NCI-H2227 (cell line): ENCODE results near the gene COLEC11.
"Not testable (repeated sequence)": the region's sequence is repeated elsewhere in the genome, so short reads cannot be mapped to it uniquely, and the experiment has no call there.

ENCODE experiments used
- DNase-seq: peaks from one replicate; lab custom pipeline; 2025; ENCODE audit not compliant: unreplicated experiment; lab: John Stamatoyannopoulos, UW

The COLEC11 gene

GRCh38 chr2:3622967-3623366 lies 28.1 kb downstream of the COLEC11 start:
- no peak for DNase-seq

- DNase-seq, result no peak
Measured at GRCh38 chr2:3624059-3624794, 29.3 kb downstream of the COLEC11 start.

- no peak for DNase-seq
Measured at GRCh38 chr2:3625186-3625585, 30.3 kb downstream of the COLEC11 start.

- no peak for DNase-seq
Measured at GRCh38 chr2:3626118-3626811, 31.4 kb downstream of the COLEC11 start.

- DNase-seq, result no peak
Measured at GRCh38 chr2:3626812-3627499, 32.0 kb downstream of the COLEC11 start.

GRCh38 chr2:3627500-3628100 lies 32.7 kb downstream of the COLEC11 start:
- no peak for DNase-seq

- DNase-seq, result no peak
Measured at GRCh38 chr2:3628241-3628679, 33.3 kb downstream of the COLEC11 start.

- DNase-seq, result peak; percentile 76
Measured at GRCh38 chr2:3628800-3629199, 33.9 kb downstream of the COLEC11 start.

- no peak for DNase-seq
Measured at GRCh38 chr2:3630631-3631030, 35.7 kb downstream of the COLEC11 start.

- no peak for DNase-seq
Measured at GRCh38 chr2:3631161-3631850, 36.4 kb downstream of the COLEC11 start.

- no peak for DNase-seq
Measured at GRCh38 chr2:3631851-3632659, 37.1 kb downstream of the COLEC11 start.

- no peak for DNase-seq
Measured at GRCh38 chr2:3633089-3633981, 38.4 kb downstream of the COLEC11 start.

GRCh38 chr2:3633982-3634595 lies 39.2 kb downstream of the COLEC11 start:
- DNase-seq, result no peak

- no peak for DNase-seq
Measured at GRCh38 chr2:3634596-3635121, 39.7 kb downstream of the COLEC11 start.

GRCh38 chr2:3635171-3635974 lies 40.5 kb downstream of the COLEC11 start:
- no peak for DNase-seq

GRCh38 chr2:3635975-3636327 lies 41.0 kb downstream of the COLEC11 start:
- not testable (repeated sequence) for DNase-seq

GRCh38 chr2:3636586-3637310 lies 41.8 kb downstream of the COLEC11 start:
- DNase-seq, result no peak
